ENCODE measurements around the gene JPH2. TPM values are rescaled to one million over a fixed set of nuclear protein-coding genes. Genes with fewer than 3 reads are reported as not detected.

The JPH2 gene
- total and polyA plus RNA-seq, 2 experiments from 2014 or later, result 0.16 to 1.1 TPM

- peak; percentile 53 to 71 for TF ChIP-seq CTCF (conservative IDR thresholded peaks at IDR 0.05; ENCODE audit: low read depth in 2 of 2)
Observed at GRCh38 chr20:44109951-44110361, 77.0 kb downstream of the JPH2 start (continued).

GRCh38 chr20:44106615-44107014 is 80.4 kb downstream of the JPH2 start:
- peaks cover 29% of the 10 kb centered on the region for H3K9me3 Mint-ChIP-seq
- H3K27me3 Mint-ChIP-seq (ENCODE audit: insufficient read depth, low read depth, poor library complexity), result peaks cover 3% of the 10 kb centered on the region
- Histone ChIP-seq H3K27me3 (ENCODE audit: insufficient read depth) (no peaks in the 10 kb centered on the region), H3K79me2 (replicated peaks; ENCODE audit: insufficient read depth) (no peaks in the 10 kb centered on the region), H3K36me3 (ENCODE audit: insufficient read depth) (no peaks in the 10 kb centered on the region), H3K4me1 (ENCODE audit: insufficient read depth) (no peaks in the 10 kb centered on the region), H2AFZ (no peak overlapping the region), H3F3A (replicated peaks; ENCODE audit: low read depth) (no peaks in the 10 kb centered on the region), H4K20me1 (replicated peaks; ENCODE audit: insufficient read depth) (no peaks in the 10 kb centered on the region), H3K4me2 (no peak overlapping the region), H3K4me3 (no peak overlapping the region), H3K27ac (ENCODE audit: low read depth) (no peak overlapping the region), H3K9me2 (ENCODE audit: insufficient read depth) (peaks cover 9% of the 10 kb centered on the region; the same call in 1 of the 2 replicates)
- ATAC-seq (no peak), DNase-seq (ENCODE audit: low spot score) (no peak)
- H3K27ac Mint-ChIP-seq, result no peak overlapping the region
- H3K4me1 Mint-ChIP-seq, result no peaks in the 10 kb centered on the region
- no peak overlapping the region for H3K4me3 Mint-ChIP-seq
- H3K36me3 Mint-ChIP-seq (ENCODE audit: low read depth), result peaks cover 5% of the 10 kb centered on the region; the same call in 1 of the 3 replicates
- TF ChIP-seq REST (IDR thresholded peaks at IDR 0.05; ENCODE audit: unreplicated experiment), result no peak
- TF ChIP-seq NANOG (IDR thresholded peaks at IDR 0.05; ENCODE audit: borderline replicate concordance), result no peak
- TF ChIP-seq ZNF331 (CRISPR knock-in tag; IDR thresholded peaks at IDR 0.05; ENCODE audit: low read depth), result no peak
- no peak for TF ChIP-seq CTCF (conservative IDR thresholded peaks at IDR 0.05; ENCODE audit: low read depth in 2 of 2)
- no peak for TF ChIP-seq STAT1 (IDR thresholded peaks at IDR 0.05; ENCODE audit: unreplicated experiment)
- TF ChIP-seq EZH2 (IDR thresholded peaks at IDR 0.05; ENCODE audit: low read depth, unreplicated experiment), result no peak
- TF ChIP-seq ZNF462 (CRISPR knock-in tag; IDR thresholded peaks at IDR 0.05), result no peak
- TF ChIP-seq POLR2AphosphoS5 (IDR thresholded peaks at IDR 0.05; ENCODE audit: low read depth), result no peak
- no peak for TF ChIP-seq EZH2phosphoT487 (IDR thresholded peaks at IDR 0.05; ENCODE audit: unreplicated experiment)
- no peak for TF ChIP-seq ZNF114 (CRISPR knock-in tag; IDR thresholded peaks at IDR 0.05)

All from GM23338 (cell line).